ENCODE results near the gene SRPX. TPM values are rescaled to one million over a fixed set of nuclear protein-coding genes. Genes with fewer than 3 reads are reported as not detected.

Gene SRPX
- total and polyA plus RNA-seq, 2 of the 4 experiments (the other 2 are of a cell fraction): 35.5 to 81.5 TPM

DNA sequence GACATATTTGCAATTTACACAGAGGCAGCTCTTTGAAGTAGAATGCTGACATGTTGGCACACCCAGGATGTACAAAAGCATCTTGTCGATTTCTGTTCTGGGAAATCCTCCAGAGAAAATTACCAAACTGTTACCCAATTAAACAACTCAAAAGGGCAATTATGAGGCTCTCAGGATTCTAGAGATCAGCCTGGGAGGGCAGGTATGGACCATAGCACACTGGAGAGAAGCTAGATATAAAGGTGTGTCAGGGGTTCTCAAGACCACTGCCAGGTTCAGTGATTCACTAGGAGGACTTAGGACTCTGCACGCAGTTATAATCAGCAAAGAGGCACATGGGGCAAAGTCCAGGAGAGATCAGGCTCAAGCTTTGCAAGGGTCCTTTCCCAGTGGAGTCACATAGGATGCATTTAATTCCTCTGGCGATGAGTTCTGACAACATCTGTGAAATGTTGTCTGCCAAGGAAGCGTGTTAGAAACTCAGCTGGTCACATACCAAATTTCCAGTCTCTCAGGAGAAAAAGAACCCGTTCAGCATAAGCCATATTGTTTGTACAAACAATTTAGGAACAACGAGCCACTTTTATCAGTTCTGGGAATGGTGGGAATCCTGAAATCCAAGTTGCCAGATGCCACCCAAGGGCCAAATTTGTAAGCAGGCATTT, 113.5 kb downstream of the SRPX start:
- ATAC-seq (ENCODE audit: low read depth): no peak
- ChIA-PET POLR2A (ENCODE audit: unreplicated experiment) (no interaction called here), CTCF (no interaction called here)
- Histone ChIP-seq H3K36me3 (ENCODE audit: control insufficient read depth, insufficient read depth, low read length) (no peaks in the 10 kb centered on the region), H2BK15ac (ENCODE audit: low read depth, low read length) (no peak overlapping the region), H4K8ac (ENCODE audit: low read depth in 2 of 2, low read length in 2 of 2) (no peak overlapping the region), H2AK5ac (ENCODE audit: low read depth, low read length) (no peak overlapping the region), H2BK120ac (ENCODE audit: low read depth, low read length) (no peak overlapping the region), H3K4me3 (ENCODE audit: insufficient read depth, low read depth, low read length) (no peak overlapping the region), H3K9me1 (ENCODE audit: insufficient read depth, low read length) (no peaks in the 10 kb centered on the region), H3K79me1 (ENCODE audit: low read depth in 1 of 2, low read length in 2 of 2) (no peaks in the 10 kb centered on the region), H2BK5ac (ENCODE audit: low read depth, low read length, poor library complexity, severe bottlenecking) (no peak overlapping the region), H2AFZ (replicated peaks; ENCODE audit: low read length, poor library complexity) (no peak overlapping the region), H3K27ac (ENCODE audit: insufficient read depth, low read length) (no peak overlapping the region), H3K4ac (ENCODE audit: low read depth, low read length) (no peak overlapping the region), H3K4me2 (ENCODE audit: low read depth, low read length) (no peak overlapping the region), H3K27me3 (ENCODE audit: control insufficient read depth, insufficient read depth, low read length) (no peaks in the 10 kb centered on the region), H3K9me3 (ENCODE audit: control insufficient read depth, insufficient read depth, low read length) (no peaks in the 10 kb centered on the region), H3K23ac (ENCODE audit: low read depth, low read length) (no peak overlapping the region), H2AK9ac (replicated peaks; ENCODE audit: low read depth, low read length, poor library complexity) (no peak overlapping the region), H3K56ac (ENCODE audit: extremely low read depth, insufficient read depth, low read length) (no peak overlapping the region), H2BK20ac (ENCODE audit: low read depth, low read length) (no peak overlapping the region), H3K4me1 (ENCODE audit: control insufficient read depth, insufficient read depth, low read length) (no peaks in the 10 kb centered on the region), H3K18ac (ENCODE audit: low read depth, low read length) (no peak overlapping the region), H3K9ac (ENCODE audit: low read depth, low read length) (no peak overlapping the region), H4K20me1 (ENCODE audit: insufficient read depth, low read length) (no peaks in the 10 kb centered on the region), H4K5ac (ENCODE audit: low read depth, low read length) (no peak overlapping the region), H3K14ac (replicated peaks; ENCODE audit: low read depth, low read length) (no peak overlapping the region), H4K91ac (ENCODE audit: insufficient read depth, low read depth, low read length) (no peak overlapping the region)
- intact Hi-C loops (cut with micrococcal nuclease): no loop called here
- in situ Hi-C loops (cut with MboI; ENCODE audit: low sequenced_read_pairs): no loop called here
- TF ChIP-seq MAFK (IDR thresholded peaks at IDR 0.05; ENCODE audit: low read depth, low read length): no peak
- no peak for TF ChIP-seq SMC3 (IDR thresholded peaks at IDR 0.05; ENCODE audit: low read depth, low read length)
- TF ChIP-seq, protein P1, sequence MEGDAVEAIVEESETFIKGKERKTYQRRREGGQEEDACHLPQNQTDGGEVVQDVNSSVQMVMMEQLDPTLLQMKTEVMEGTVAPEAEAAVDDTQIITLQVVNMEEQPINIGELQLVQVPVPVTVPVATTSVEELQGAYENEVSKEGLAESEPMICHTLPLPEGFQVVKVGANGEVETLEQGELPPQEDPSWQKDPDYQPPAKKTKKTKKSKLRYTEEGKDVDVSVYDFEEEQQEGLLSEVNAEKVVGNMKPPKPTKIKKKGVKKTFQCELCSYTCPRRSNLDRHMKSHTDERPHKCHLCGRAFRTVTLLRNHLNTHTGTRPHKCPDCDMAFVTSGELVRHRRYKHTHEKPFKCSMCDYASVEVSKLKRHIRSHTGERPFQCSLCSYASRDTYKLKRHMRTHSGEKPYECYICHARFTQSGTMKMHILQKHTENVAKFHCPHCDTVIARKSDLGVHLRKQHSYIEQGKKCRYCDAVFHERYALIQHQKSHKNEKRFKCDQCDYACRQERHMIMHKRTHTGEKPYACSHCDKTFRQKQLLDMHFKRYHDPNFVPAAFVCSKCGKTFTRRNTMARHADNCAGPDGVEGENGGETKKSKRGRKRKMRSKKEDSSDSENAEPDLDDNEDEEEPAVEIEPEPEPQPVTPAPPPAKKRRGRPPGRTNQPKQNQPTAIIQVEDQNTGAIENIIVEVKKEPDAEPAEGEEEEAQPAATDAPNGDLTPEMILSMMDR (conservative IDR thresholded peaks at IDR 0.05; ENCODE audit: low read depth, low read length): no peak
- no peak for TF ChIP-seq MAZ (IDR thresholded peaks at IDR 0.05; ENCODE audit: borderline replicate concordance, low read depth, low read length)
- no peak for TF ChIP-seq BHLHE40 (IDR thresholded peaks at IDR 0.05; ENCODE audit: low read depth, low read length)
- TF ChIP-seq POLR2A (IDR thresholded peaks at IDR 0.05; ENCODE audit: low read depth, low read length): no peak
- no peak for TF ChIP-seq NFE2L2 (IDR thresholded peaks at IDR 0.05; ENCODE audit: low read depth, low read length)
- no peak for TF ChIP-seq RFX5 (IDR thresholded peaks at IDR 0.05; ENCODE audit: low read depth, low read length)
- TF ChIP-seq, protein P2, sequence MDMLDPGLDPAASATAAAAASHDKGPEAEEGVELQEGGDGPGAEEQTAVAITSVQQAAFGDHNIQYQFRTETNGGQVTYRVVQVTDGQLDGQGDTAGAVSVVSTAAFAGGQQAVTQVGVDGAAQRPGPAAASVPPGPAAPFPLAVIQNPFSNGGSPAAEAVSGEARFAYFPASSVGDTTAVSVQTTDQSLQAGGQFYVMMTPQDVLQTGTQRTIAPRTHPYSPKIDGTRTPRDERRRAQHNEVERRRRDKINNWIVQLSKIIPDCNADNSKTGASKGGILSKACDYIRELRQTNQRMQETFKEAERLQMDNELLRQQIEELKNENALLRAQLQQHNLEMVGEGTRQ (IDR thresholded peaks at IDR 0.05; ENCODE audit: low read depth, low read length): no peak
- TF ChIP-seq MXI1 (IDR thresholded peaks at IDR 0.05; ENCODE audit: borderline replicate concordance, low read depth, low read length): no peak
- no peak for DNase-seq
- no TSS peak for BruUV-seq (replicated peaks)
- dilution Hi-C loops (cut with HindIII; ENCODE audit: low sequenced_read_pairs, unreplicated experiment): no loop called here
- 60% methylated on average over 1 of the region's 6 CpGs; no CpG with 5 or more reads in 1 of the 2 experiments for WGBS, 2 experiments (ENCODE audit: extremely low coverage in 2 of 2, insufficient read length in 1 of 2)

Data from IMR-90 (cell line).